ENCODE results near the gene ENTHD1. TPM values are rescaled to one million over a fixed set of nuclear protein-coding genes. Genes with fewer than 3 reads are reported as not detected.

The ENTHD1 gene
- total RNA-seq, 2 donors from 2014 or later, result not detected

GRCh38 chr22:39697790-39698430 is 195.7 kb downstream of the ENTHD1 start:
- no peak for DNase-seq
- Histone ChIP-seq H3K4me3 (no peak overlapping the region), H3K27ac (no peak overlapping the region), H3K27me3 (no peaks in the 10 kb centered on the region), H3K9me3 (no peaks in the 10 kb centered on the region), H3K36me3 (no peaks in the 10 kb centered on the region), H3K9ac (ENCODE audit: low read depth in 2 of 2, low read length in 2 of 2) (no peak overlapping the region), H3K4me1 (no peaks in the 10 kb centered on the region)
- intact Hi-C loops (cut with DNase I), result no loop called here
- no peak for TF ChIP-seq CTCF (IDR thresholded peaks at IDR 0.05)

DNA sequence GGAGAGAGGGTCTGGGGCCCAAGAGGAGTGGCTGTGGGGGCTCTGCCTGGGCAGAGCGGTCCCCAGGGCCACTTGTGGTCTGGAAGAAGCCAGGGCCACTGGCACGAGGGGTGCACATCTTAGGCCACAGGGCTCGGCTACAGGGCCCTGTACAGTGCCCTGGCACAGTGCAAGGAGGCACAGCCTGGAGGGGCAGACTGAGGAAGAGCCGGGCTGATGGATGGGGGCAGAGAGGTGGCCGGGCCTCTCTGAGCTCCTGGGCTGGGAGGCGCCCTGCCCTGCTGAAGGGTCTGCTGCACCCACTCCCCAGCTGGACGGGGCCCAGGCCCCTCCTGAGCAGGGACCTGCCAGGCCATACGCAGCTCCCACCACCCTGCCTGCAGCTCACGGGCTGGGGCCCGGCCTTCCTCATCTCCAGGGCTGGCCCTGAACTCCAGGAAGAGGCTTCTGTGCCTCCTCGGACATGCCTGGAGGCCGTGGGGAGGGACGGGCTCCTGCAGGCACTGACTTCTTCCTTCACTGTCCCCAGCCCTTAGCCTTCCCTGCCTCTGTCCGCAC is 199.5 kb downstream of the ENTHD1 start:
- Histone ChIP-seq H3K27me3 (peaks cover 4% of the 10 kb centered on the region), H3K36me3 (no peaks in the 10 kb centered on the region), H3K9ac (ENCODE audit: low read depth in 2 of 2, low read length in 2 of 2) (no peak overlapping the region), H3K9me3 (no peaks in the 10 kb centered on the region), H3K4me1 (no peaks in the 10 kb centered on the region), H3K27ac (no peak overlapping the region), H3K4me3 (no peak overlapping the region)
- intact Hi-C loops (cut with DNase I), result no loop called here
- DNase-seq, result no peak
- no peak for TF ChIP-seq CTCF (IDR thresholded peaks at IDR 0.05)

Other genes with a start within 250 kb of the ENTHD1 start
- gene GRAP2, start 7.3 kb upstream of the ENTHD1 start, total RNA-seq, result 1 to 10 TPM; 2.1 to 4.2 TPM
- under 1 TPM in 1 of 2 donors, not detected in 1; 0.20 TPM for gene TMA7B, start 66.6 kb upstream of the ENTHD1 start, total RNA-seq
- 10 to 100 TPM; 38.3 to 40.6 TPM for gene FAM83F, start 101.2 kb upstream of the ENTHD1 start, total RNA-seq

All from colonic mucosa (tissue), 4 donors.